AG04450 (cell line): ENCODE results near the gene EEF1E1. TPM values are rescaled to one million over a fixed set of nuclear protein-coding genes. Genes with fewer than 3 reads are reported as not detected.
A peak's percentile ranks its signal among the peaks of the same experiment; 100 is the strongest.

Experiments used
- CTCF ChIA-PET: fragments of 300-600, 350-600 bp; formaldehyde crosslinking; extraction: SDS; loops from one replicate; lab custom pipeline; 2022; ENCODE audit warnings: antibody characterized with exemption, inconsistent platforms; lab: Charles Lee
- POLR2A ChIA-PET: fragments of 350-600 bp; formaldehyde crosslinking; extraction: SDS; loops from one replicate; lab custom pipeline; 2021; ENCODE audit warnings: antibody characterized with exemption, inconsistent platforms; lab: Yijun Ruan, JAX
- DNase-seq: peaks from one replicate; pipeline ENCODE4 v3.0.0-alpha.2; 2011; ENCODE audit warnings: low read depth, low spot score
- H3K27ac ChIP-seq: one replicate; pipeline ENCODE4 v1.5.1; 2012; ENCODE audit warnings: low read depth, low read length, control low read depth
- H3K27me3 ChIP-seq: one replicate; pipeline ENCODE4 v1.6.0; 2012; ENCODE audit warnings: low read length; ENCODE audit not compliant: control insufficient read depth, insufficient read depth
- H3K4me3 ChIP-seq: 2 replicates; pipeline ENCODE4 v1.5.1; 2011; ENCODE audit warnings: mild to moderate bottlenecking, low read depth, low read length, control low read depth
- H3K9me3 ChIP-seq: 2 replicates; pipeline ENCODE4 v1.5.1; 2012; ENCODE audit warnings: low read length; ENCODE audit not compliant: control insufficient read depth, insufficient read depth
- polyA plus RNA-seq: library from polyadenylated mRNA; depleted of rRNA; stranded (reverse); fragments of >200 nt; gene quantifications from 2 replicates; pipeline ENCODE4 v1.2.3, GENCODE V29; 2011
- TF ChIP-seq, protein P1 (sequence below): IDR thresholded peaks from 2 replicates; pipeline ENCODE4 v1.5.1; 2011; ENCODE audit warnings: low read depth, low read length, control low read depth, inconsistent platforms

The EEF1E1 gene
- polyA plus RNA-seq, 1 experiment: 65.1 TPM

GRCh38 chr6:8108759-8109539 lies 6.6 kb upstream of the EEF1E1 start:
- ChIA-PET POLR2A (no interaction called here), CTCF (interaction anchor here (0.6 to 1.0 kb wide), 2 partner anchors 49 to 320 kb away, joined by 3 to 4 read pairs; no protein-coding TSS in a partner anchor)
- Histone ChIP-seq H3K4me3 (no peak overlapping the region), H3K9me3 (no peaks in the 10 kb centered on the region; the same call in 1 of the 2 replicates), H3K27me3 (no peaks in the 10 kb centered on the region), H3K27ac (peak overlapping the region; percentile 88)
- TF ChIP-seq, protein P1, sequence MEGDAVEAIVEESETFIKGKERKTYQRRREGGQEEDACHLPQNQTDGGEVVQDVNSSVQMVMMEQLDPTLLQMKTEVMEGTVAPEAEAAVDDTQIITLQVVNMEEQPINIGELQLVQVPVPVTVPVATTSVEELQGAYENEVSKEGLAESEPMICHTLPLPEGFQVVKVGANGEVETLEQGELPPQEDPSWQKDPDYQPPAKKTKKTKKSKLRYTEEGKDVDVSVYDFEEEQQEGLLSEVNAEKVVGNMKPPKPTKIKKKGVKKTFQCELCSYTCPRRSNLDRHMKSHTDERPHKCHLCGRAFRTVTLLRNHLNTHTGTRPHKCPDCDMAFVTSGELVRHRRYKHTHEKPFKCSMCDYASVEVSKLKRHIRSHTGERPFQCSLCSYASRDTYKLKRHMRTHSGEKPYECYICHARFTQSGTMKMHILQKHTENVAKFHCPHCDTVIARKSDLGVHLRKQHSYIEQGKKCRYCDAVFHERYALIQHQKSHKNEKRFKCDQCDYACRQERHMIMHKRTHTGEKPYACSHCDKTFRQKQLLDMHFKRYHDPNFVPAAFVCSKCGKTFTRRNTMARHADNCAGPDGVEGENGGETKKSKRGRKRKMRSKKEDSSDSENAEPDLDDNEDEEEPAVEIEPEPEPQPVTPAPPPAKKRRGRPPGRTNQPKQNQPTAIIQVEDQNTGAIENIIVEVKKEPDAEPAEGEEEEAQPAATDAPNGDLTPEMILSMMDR: no peak
- no peak for DNase-seq

DNA sequence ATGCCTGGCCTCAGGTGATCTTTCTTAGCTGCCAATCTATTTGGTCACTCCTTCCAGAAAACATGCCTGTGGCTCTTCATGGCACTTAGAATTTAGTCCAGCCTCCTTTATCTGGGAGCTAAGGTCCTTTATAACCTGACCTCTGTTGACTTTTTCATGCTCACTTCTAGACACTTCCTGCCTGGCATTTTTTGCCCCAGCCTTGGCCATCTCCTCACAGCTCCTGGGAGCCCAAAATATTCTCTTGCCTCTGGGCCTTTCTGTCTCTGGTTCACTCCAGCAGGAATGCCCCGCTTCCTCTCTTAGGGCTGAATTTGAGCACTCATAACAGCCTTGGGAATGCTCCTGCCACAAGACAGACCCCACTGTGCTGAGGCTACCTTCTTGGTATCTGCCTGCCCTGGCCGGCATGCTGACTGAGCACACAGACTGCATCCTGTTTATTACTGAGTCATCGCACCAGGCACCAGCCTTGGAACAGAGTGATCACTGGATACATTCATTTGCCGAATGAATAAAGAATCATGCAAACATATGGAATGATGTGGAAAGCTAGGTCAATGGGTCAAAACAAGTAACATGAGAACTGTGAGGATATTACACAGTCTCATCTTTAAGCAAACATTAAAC lies 5.8 kb upstream of the EEF1E1 start:
- no peaks in the 10 kb centered on the region; the same call in 1 of the 2 replicates for H3K9me3 ChIP-seq
- no peaks in the 10 kb centered on the region for H3K27me3 ChIP-seq
- peak; percentile 90 for DNase-seq
- peak overlapping the region; percentile 93 for H3K27ac ChIP-seq
- TF ChIP-seq, protein P1: no peak
- POLR2A ChIA-PET: no interaction called here
- CTCF ChIA-PET: interaction anchor here (0.6 to 1.6 kb wide), 3 partner anchors 48 to 321 kb away, joined by 3 to 7 read pairs (median 4); no protein-coding TSS in a partner anchor
- no peak overlapping the region for H3K4me3 ChIP-seq

DNA sequence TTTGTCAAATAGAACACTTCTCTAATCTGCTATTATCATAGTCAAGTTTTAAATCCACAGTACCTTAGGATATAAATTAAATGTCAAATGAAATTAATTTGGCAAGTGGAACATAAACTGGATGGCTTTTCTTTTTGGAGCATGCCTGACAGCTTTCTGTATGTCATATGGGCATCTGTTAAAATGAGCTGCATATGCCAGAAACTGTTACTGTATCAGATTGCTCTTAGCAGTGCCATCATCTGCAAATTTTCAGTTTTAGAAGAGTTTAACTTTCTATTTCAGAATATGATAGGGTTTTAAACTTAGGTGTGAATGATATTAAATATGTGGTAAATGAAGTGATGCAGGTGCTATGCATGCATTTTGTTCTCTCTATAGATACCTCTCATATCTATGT lies 3.4 kb upstream of the EEF1E1 start:
- H3K27ac ChIP-seq: no peak overlapping the region
- H3K9me3 ChIP-seq: no peaks in the 10 kb centered on the region; the same call in none of the 2 replicates
- H3K27me3 ChIP-seq: no peaks in the 10 kb centered on the region
- no peak for DNase-seq
- ChIA-PET POLR2A (no interaction called here), CTCF (interaction anchor here (0.8 kb wide), 1 partner anchor 113 kb away, joined by 3 read pairs; no protein-coding TSS in a partner anchor)
- H3K4me3 ChIP-seq: no peak overlapping the region
- TF ChIP-seq, protein P1: no peak

DNA sequence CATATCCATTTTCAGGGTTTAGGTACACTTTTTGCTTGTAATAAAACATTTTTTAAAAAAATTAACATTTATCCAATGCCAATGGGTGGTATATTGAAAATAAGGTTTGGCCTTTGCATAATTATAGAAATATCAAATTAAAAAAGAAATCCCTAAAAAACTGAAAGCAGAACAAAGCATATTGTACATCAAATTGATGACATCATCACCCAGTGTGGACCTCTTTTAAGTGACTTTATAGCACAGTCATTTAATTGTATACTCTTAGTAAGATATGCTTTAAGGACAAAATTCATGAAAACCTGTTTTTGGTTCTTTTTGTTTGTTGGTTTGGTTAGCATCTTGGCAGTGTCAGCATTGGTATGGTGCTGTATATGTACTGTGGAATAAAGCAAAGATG lies 1.4 kb upstream of the EEF1E1 start:
- Histone ChIP-seq H3K4me3 (no peak overlapping the region), H3K27ac (no peak overlapping the region), H3K27me3 (no peaks in the 10 kb centered on the region), H3K9me3 (no peaks in the 10 kb centered on the region; the same call in none of the 2 replicates)
- DNase-seq: no peak
- ChIA-PET POLR2A (no interaction called here), CTCF (no interaction called here)
- TF ChIP-seq, protein P1: no peak
